Measurements from ENCODE around the gene EP400. TPM values are rescaled to one million over a fixed set of nuclear protein-coding genes. Genes with fewer than 3 reads are reported as not detected.
"Not testable (repeated sequence)": the region's sequence is repeated elsewhere in the genome, so short reads cannot be mapped to it uniquely, and the experiment has no call there.

EP400 gene
- total RNA-seq, 1 donor: 14.5 TPM

- Histone ChIP-seq H3K9me3 (ENCODE audit: low read depth, low read length) (no peaks in the 10 kb centered on the region), H3K4me3 (ENCODE audit: insufficient read depth, low read length) (no peak overlapping the region), H3K4me1 (ENCODE audit: insufficient read depth, low read length) (peaks cover 5% of the 10 kb centered on the region), H3K4me2 (ENCODE audit: insufficient read depth, low read length) (no peak overlapping the region), H3K79me2 (ENCODE audit: insufficient read depth, low read length) (peaks cover 34% of the 10 kb centered on the region), H3K36me3 (ENCODE audit: insufficient read depth, low read length) (peaks cover 57% of the 10 kb centered on the region), H2AFZ (ENCODE audit: low read length) (no peak overlapping the region), H3K27me3 (ENCODE audit: insufficient read depth, low read length) (no peaks in the 10 kb centered on the region), H3K27ac (ENCODE audit: low read depth, low read length) (no peak overlapping the region), H4K20me1 (ENCODE audit: insufficient read depth, low read length) (peaks cover 27% of the 10 kb centered on the region)
- TF ChIP-seq, protein P1, sequence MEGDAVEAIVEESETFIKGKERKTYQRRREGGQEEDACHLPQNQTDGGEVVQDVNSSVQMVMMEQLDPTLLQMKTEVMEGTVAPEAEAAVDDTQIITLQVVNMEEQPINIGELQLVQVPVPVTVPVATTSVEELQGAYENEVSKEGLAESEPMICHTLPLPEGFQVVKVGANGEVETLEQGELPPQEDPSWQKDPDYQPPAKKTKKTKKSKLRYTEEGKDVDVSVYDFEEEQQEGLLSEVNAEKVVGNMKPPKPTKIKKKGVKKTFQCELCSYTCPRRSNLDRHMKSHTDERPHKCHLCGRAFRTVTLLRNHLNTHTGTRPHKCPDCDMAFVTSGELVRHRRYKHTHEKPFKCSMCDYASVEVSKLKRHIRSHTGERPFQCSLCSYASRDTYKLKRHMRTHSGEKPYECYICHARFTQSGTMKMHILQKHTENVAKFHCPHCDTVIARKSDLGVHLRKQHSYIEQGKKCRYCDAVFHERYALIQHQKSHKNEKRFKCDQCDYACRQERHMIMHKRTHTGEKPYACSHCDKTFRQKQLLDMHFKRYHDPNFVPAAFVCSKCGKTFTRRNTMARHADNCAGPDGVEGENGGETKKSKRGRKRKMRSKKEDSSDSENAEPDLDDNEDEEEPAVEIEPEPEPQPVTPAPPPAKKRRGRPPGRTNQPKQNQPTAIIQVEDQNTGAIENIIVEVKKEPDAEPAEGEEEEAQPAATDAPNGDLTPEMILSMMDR (IDR thresholded peaks at IDR 0.05; ENCODE audit: extremely low read depth, low read depth, low read length): no peak
- peak; percentile 45 for DNase-seq (ENCODE audit: insufficient read length, low spot score, missing footprints)
These were observed 95.1 kb downstream of the EP400 start for GRCh38 chr12:132044661-132045412.

- DNase-seq (ENCODE audit: insufficient read length, low spot score, missing footprints): no peak
- Histone ChIP-seq H3K79me2 (ENCODE audit: insufficient read depth, low read length) (peaks cover 33% of the 10 kb centered on the region), H3K9me3 (ENCODE audit: low read depth, low read length) (no peaks in the 10 kb centered on the region), H2AFZ (ENCODE audit: low read length) (no peak overlapping the region), H3K4me2 (ENCODE audit: insufficient read depth, low read length) (no peak overlapping the region), H3K27me3 (ENCODE audit: insufficient read depth, low read length) (no peaks in the 10 kb centered on the region), H3K4me1 (ENCODE audit: insufficient read depth, low read length) (peaks cover 5% of the 10 kb centered on the region), H4K20me1 (ENCODE audit: insufficient read depth, low read length) (peaks cover 26% of the 10 kb centered on the region), H3K4me3 (ENCODE audit: insufficient read depth, low read length) (no peak overlapping the region), H3K27ac (ENCODE audit: low read depth, low read length) (no peak overlapping the region), H3K36me3 (ENCODE audit: insufficient read depth, low read length) (peaks cover 62% of the 10 kb centered on the region)
- TF ChIP-seq, protein P1 (IDR thresholded peaks at IDR 0.05; ENCODE audit: extremely low read depth, low read depth, low read length): no peak
These were observed 96.0 kb downstream of the EP400 start for GRCh38 chr12:132045751-132046150.

DNA sequence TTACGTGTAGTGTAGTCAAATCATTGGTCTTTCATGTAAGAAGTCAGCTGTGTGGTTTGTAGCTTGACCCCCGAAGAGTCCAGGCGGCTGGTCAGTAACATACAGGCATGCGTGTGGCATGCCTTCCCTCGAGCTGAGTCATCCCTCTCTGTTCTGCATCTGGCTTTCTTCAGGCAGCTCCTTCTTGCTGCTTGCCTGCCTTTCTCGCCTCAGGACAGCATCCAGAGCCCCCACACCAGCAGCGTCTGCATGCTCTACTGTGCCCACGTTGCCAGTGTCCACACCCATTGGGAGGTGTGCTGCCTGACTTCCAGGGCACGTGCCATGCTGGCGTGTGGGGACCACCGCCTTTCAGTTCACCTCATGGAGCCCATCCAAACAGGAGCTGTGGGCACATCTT is 96.8 kb downstream of the EP400 start:
- TF ChIP-seq, protein P1 (IDR thresholded peaks at IDR 0.05; ENCODE audit: extremely low read depth, low read depth, low read length): no peak
- Histone ChIP-seq H3K27me3 (ENCODE audit: insufficient read depth, low read length) (no peaks in the 10 kb centered on the region), H2AFZ (ENCODE audit: low read length) (no peak overlapping the region), H3K4me1 (ENCODE audit: insufficient read depth, low read length) (peaks cover 5% of the 10 kb centered on the region), H3K4me2 (ENCODE audit: insufficient read depth, low read length) (no peak overlapping the region), H3K27ac (ENCODE audit: low read depth, low read length) (no peak overlapping the region), H3K36me3 (ENCODE audit: insufficient read depth, low read length) (peaks cover 62% of the 10 kb centered on the region), H4K20me1 (ENCODE audit: insufficient read depth, low read length) (peaks cover 26% of the 10 kb centered on the region), H3K9me3 (ENCODE audit: low read depth, low read length) (no peaks in the 10 kb centered on the region), H3K4me3 (ENCODE audit: insufficient read depth, low read length) (no peak overlapping the region), H3K79me2 (ENCODE audit: insufficient read depth, low read length) (peaks cover 26% of the 10 kb centered on the region)
- peak; percentile 95 for DNase-seq (ENCODE audit: insufficient read length, low spot score, missing footprints)

DNA sequence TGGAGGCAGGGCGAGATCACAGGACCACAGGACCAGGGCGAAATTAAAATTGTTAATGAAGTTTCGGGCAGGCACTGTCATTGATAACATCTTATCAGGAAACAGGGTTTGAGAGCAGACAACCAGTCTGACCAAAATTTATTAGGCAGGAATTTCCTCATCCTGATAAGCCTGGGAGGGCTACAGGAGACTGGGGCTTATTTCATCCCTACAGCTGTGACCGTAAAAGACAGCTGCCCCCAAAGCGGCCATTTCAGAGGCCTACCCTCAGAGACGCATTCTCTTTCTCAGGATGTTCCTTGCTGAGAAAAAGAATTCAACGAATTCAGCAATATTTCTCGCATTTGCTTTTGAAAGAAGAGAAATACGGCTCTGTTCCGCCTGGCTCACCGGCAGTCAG is 97.9 kb downstream of the EP400 start:
- not testable (repeated sequence) for H2AFZ ChIP-seq (ENCODE audit: low read length); H3K27ac ChIP-seq (ENCODE audit: low read depth, low read length); H3K4me1 ChIP-seq (ENCODE audit: insufficient read depth, low read length); H3K4me2 ChIP-seq (ENCODE audit: insufficient read depth, low read length); H3K27me3 ChIP-seq (ENCODE audit: insufficient read depth, low read length); H3K9me3 ChIP-seq (ENCODE audit: low read depth, low read length); DNase-seq (ENCODE audit: insufficient read length, low spot score, missing footprints); H3K4me3 ChIP-seq (ENCODE audit: insufficient read depth, low read length)
- Histone ChIP-seq H4K20me1 (ENCODE audit: insufficient read depth, low read length) (peaks cover 26% of the 10 kb centered on the region), H3K79me2 (ENCODE audit: insufficient read depth, low read length) (peaks cover 21% of the 10 kb centered on the region), H3K36me3 (ENCODE audit: insufficient read depth, low read length) (peaks cover 67% of the 10 kb centered on the region)
